ENCODE results near the gene PRR20D.
"Not testable (repeated sequence)": the region's sequence is repeated elsewhere in the genome, so short reads cannot be mapped to it uniquely, and the experiment has no call there.

Gene PRR20D

DNA sequence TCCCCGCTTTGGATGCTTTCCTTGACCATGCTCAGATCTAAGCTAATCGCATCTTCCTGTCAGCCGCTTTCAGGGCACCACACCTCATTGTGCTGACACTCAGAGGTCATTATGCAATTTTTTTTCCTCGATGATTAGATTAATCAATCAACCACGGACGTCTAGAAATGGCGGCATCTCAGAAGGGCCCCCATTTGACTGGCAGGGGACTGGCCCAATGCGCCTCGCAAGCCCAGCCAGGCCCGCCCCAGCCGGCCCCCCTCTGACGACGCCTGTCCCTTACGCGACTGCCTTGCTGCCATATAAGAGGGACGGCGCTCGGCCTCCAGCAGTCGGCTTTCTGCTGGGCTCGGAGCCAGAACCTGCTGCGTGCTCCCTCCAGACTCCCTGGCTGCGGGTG, at the start of gene PRR20D:
Gene PRR20D, plus strand, starts transcription at position 301 of the 400 bp plus-strand sequence. CDS start 387 bp downstream, outside the sequence.
- not testable (repeated sequence) for DNase-seq

GRCh38 chr13:57114945-57115344, 45.5 kb upstream of the PRR20D start:
- no peak for DNase-seq

DNA sequence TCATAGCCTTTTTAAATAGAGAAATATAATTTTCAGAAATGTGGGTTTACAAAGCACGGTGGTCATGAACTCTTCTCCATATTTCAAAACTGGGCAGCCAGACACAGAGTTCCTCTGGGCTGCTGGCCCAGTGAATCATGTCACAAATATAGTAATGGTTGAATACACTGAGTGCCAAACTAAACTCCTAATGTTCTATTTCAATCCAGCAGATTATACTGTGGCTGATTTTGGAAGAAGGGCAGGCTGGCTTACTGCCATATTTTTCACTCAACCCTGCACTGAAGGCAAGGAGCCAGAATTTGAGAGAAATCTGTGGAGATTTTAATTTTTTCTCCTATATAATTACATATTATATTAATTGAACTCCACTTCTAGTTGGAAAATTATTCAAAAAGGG, 36.8 kb upstream of the PRR20D start:
- no peak for DNase-seq

DNA sequence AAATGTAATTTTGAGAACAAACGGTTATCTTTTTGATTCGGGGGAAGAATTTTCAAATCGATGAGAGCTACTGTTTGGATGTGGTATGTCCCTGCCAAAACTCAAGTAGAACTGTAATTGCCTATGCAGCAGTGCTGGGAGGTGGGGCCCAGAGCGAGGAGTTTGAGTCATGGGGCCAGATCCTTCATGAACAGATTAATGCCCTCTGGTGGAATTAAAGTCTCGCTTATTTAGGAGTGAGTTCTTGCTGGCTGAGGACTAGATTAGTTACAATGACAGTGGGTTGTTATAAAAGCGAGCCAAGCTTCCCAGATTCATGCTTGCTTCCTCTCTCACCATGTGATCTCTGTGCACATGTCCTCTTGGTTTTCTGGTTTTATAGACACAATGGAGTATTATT, 31.5 kb upstream of the PRR20D start:
- DNase-seq, result no peak

- DNase-seq, result no peak
Observed at GRCh38 chr13:57136093-57136492, 24.3 kb upstream of the PRR20D start.

DNA sequence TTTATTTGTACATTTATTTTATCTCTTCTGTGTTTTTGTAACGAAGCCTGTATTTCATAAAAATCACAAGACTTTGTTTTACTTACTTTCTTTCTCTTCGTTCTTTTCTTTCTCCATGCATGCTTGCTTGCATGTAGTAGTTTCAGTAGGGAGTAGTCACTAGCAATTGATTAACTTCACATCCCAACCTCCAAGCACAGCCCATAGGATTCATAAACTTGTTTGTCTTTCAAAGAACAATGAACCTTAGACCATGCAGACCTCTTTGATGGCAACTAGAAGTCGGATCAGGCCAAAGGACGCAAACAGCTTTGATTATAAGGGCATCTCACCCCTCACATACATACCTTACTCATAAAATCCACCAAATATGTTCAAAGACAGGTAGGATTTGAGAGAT, 22.8 kb upstream of the PRR20D start:
- DNase-seq, result no peak

DNA sequence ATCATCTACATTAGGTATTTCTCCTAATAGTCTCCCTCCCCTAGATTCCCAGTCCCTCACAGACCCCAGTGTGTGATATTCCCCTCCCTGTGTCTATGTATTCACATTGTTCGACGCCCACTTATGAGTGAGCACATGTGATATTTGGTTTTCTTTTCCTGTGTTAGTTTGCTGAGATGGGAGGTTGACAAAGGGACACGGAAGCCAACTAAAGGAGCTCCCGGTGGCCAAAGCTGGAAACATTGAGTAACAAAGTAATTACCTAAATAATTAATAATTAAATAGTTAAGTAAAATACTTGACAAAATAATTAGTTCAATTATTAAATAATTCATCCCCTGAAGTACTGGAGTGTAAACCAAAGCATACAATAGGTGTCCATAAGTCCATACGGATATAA, 21.4 kb upstream of the PRR20D start:
- DNase-seq, result no peak

DNA sequence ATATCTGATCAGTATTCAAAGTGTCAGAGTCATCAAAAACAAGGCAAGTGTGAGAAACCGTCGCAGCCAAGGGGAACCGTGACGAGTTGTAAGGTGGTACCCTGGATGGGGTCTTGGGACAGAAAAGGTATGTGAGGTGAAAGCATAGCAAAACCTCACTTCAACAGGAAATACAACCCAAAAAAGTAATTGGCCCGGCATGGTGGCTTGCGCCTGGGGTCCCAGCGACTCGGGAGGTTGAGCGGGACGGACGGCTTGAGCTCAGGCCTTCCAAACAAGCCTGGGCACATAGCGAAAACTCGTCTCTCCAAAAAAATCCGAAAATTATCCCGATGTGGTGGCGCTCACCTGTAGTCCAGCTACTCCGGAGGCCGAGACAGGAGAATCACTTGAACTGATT, 20.7 kb upstream of the PRR20D start:
- not testable (repeated sequence) for DNase-seq

DNA sequence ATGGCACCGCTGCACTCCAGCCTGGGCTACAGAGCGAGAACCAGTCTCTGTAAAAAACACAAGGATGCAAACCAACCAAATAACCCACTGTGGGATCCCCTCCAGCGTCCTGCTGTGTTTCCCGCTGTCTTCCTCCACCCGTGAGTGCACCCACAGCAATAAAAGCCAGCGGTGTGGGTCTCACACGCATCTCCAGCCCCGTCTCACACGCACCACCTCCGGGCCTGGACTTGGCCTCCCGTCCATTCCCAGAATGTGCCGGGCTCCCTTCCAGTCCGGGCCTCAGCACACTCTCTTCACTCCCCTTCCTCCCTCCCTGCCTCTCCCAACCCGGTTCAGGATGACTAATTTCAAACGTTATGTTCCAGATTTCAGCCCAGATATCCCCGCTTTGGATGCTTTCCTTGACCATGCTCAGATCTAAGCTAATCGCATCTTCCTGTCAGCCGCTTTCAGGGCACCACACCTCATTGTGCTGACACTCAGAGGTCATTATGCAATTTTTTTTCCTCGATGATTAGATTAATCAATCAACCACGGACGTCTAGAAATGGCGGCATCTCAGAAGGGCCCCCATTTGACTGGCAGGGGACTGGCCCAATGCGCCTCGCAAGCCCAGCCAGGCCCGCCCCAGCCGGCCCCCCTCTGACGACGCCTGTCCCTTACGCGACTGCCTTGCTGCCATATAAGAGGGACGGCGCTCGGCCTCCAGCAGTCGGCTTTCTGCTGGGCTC, 20.0 kb upstream of the PRR20D start, which contains the start of gene PRR20A:
Gene PRR20A, plus strand, starts transcription at position 684 of the 734 bp plus-strand sequence. CDS start 387 bp downstream, outside the sequence.
- not testable (repeated sequence) for DNase-seq

GRCh38 chr13:57147188-57147587, 13.2 kb upstream of the PRR20D start, which contains the start of gene PRR20B:
PRR20B (plus strand) TSS chr13:57147488; CDS start chr13:57147875, 387 bp downstream.
- not testable (repeated sequence) for DNase-seq

DNA sequence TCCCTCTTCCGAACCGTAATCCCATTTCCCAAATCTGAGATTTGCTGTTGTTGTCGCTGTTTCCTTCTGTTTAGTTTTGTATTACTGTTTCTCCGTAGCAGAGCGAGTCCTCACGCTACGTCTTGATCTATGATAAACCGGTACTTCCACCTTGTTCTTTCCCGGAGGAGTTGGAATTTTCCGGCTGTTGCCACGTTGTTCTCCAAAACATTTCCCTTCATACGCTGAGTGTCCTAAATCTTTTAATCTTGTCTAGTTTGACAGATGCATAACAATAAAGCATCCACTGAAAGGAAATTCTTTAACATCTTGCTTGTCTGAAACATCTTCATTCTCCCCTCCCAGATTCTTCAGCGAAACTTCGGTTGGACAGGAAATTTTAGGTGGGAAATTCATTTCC, 12.3 kb upstream of the PRR20D start:
- DNase-seq, result not testable (repeated sequence)

DNA sequence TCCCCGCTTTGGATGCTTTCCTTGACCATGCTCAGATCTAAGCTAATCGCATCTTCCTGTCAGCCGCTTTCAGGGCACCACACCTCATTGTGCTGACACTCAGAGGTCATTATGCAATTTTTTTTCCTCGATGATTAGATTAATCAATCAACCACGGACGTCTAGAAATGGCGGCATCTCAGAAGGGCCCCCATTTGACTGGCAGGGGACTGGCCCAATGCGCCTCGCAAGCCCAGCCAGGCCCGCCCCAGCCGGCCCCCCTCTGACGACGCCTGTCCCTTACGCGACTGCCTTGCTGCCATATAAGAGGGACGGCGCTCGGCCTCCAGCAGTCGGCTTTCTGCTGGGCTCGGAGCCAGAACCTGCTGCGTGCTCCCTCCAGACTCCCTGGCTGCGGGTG, 6.7 kb upstream of the PRR20D start, which contains the start of gene PRR20C:
Gene PRR20C, plus strand, starts transcription at position 301 of the 400 bp plus-strand sequence. CDS start 387 bp downstream, outside the sequence.
- not testable (repeated sequence) for DNase-seq

DNA sequence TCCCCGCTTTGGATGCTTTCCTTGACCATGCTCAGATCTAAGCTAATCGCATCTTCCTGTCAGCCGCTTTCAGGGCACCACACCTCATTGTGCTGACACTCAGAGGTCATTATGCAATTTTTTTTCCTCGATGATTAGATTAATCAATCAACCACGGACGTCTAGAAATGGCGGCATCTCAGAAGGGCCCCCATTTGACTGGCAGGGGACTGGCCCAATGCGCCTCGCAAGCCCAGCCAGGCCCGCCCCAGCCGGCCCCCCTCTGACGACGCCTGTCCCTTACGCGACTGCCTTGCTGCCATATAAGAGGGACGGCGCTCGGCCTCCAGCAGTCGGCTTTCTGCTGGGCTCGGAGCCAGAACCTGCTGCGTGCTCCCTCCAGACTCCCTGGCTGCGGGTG, 6.5 kb downstream of the PRR20D start, which contains the start of gene PRR20E:
Gene PRR20E, plus strand, starts transcription at position 301 of the 400 bp plus-strand sequence. CDS start 387 bp downstream, outside the sequence.
- not testable (repeated sequence) for DNase-seq

DNA sequence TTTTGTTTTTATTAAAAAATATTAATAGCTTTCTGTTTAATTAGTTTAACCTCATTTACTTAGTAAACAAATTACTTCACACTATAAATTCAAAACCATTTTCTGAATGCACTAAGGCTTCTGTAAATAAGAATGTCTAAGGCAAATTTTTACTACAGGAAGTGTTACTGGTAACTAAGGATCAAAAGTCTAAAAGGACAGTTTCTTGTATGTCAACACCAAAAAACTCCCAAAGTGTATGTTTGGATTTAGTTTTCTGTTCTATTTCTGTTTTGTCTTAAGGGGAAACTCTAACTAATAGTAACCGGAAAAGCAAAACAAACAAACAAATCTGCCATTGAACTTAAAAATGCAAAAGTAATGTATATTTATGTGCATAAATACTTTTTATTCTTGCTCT, 31.2 kb downstream of the PRR20D start:
- no peak for DNase-seq

DNA sequence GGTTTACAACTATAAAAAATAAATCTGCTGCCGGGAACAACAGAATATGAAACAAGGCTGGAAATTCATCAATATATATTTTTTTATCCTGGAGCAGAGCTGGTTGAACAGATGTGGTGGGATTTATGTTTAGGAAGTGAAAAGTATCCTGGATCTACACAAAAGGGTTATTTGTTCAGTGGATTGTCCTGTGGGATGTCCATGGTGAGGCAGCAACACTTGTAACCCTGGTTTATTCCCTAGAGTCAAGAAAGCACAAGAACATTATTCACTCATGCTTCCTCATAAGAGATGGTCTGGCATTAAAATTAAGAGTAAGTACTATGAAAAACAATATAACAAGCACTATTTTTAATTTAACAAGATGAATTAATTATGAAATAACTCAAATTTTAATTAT, 52.6 kb downstream of the PRR20D start:
- no peak for DNase-seq

Measured in activated naive CD4-positive, alpha-beta T cell treated with anti-CD3 and anti-CD28 coated beads, Interleukin-2, amount 50 U/mL, for 16 hours (primary cell).